ENCODE data around the gene CBLN1. TPM values are rescaled to one million over a fixed set of nuclear protein-coding genes. Genes with fewer than 3 reads are reported as not detected.

Gene CBLN1
- 1.1 TPM for polyA plus RNA-seq (ENCODE audit: insufficient read length)

DNA sequence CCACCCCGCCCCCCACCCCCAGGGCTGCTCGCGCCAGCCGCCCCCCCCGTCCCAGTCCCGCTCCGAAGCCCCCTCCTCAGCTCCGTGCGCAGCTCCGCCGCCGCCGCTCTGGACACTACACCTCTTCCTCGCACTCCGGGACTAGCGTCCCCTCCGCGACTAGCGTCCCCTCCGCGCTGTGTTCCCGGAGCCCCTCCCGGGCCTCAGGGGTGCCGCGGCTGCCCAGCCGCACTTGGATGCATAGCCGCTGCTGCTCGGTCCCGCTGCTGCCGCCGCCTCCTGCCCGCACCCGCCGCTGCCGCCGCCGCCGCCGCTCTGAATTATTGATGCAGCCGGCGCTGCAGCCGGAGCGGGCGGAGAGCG is at the start of gene CBLN1:
Gene CBLN1, minus strand, starts transcription at position 359 of the 363 bp plus-strand sequence. CDS start 373 bp downstream, outside the sequence.
- DNase-seq: no peak

DNA sequence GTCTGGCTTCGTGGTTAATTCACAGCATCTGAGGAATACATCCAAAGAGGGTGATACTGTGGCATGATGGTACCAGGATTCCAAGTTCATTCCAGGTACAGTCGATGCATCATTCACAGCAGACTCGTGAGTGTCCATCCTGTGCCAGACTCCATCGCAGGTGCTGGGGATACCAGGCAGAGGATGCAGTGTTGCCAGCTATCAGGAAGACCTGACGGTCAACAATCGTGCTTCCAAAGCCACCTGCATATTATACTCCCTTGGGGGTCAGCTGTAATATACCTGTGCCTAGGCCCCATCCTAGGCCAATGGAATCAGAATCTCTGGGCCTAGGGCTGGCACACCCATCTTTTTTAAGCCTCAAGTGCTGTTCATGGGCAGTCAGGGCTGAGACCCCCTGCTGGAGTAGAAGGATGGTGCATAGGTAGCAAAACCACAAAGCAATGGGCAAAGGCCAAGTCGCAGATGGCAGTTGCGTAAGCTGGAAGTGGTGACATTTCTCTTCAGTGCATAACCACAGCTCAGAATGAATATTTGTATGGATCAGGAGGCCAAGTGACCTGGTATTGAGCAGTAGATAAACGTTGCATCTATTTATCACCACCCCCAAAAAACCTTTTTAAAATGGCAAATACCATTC is 49.0 kb upstream of the CBLN1 start:
- DNase-seq: no peak

DNA sequence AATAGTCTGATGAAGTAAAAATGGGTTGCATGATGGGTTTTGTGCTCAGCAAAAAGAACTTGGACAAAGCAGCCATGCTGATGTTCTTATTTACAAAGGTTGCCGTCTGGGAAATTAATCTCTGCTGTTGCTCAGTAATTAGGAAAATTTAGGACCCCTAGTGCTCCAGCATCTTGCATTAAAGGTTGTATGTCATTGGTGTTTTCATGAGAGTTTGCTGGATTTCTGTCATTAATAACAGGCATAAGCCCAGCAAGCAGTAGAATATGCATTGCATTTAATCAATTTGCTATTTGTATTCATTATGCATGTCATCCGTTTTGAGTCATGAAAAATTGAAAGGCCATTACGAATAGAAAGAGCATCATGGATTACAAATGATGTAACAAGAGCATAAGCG is 46.7 kb upstream of the CBLN1 start:
- no peak for DNase-seq

DNA sequence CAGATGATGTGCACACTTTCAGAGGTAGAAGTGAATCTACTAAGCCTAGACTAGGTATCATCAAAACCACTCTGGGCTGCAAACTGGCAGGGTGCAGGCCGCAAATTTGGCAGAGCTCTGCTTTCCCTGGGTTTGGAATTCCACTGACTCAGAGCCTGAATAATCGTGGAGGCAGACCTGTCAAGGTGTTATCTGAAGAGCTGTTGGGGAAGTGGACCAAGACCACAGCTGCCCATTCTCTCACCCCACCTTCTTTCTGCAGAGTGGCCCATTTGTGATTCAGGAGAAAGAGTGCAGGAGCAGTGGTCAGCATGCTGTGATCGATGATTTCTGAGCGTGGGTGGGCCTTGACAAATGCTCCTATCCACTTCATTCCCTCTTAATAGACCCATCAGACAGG is 45.8 kb upstream of the CBLN1 start:
- DNase-seq: no peak

DNA sequence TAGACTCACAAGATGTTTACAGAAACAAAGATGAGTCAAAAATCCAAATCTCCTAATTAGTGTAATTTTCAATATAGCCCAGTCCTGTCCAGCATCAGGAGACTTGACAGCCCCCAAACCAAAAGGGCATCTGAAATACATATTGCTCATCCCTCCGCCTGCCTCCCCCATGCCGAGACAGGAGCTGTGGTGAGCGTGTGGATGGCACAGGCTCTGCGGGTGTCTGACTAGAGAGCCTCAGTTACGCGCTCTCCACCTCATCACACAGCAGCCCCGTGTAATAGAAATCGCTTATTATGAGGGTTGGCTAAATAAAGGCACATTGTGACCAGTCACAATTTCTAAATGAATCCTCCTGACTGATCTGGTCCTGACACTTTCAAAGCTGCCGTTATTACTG is 43.1 kb upstream of the CBLN1 start:
- DNase-seq: no peak

DNA sequence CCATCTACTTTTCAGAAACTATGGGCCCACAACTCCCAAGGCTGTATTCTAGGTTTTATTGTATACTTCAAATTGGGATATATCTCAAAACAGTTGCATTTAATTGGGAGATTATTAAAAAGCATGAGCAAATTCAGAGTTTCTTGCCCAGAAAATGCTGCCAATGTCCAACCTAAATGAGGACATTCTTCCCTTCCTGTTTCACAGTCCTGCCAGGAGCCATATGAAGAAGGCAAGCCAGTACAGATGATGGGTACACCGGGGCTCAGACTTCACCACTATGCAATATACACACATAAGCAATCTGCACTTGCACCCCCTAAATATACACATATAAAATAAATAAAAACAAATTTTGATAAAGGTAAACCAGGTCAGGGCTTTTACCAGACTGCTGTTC is 34.0 kb upstream of the CBLN1 start:
- DNase-seq: no peak

DNA sequence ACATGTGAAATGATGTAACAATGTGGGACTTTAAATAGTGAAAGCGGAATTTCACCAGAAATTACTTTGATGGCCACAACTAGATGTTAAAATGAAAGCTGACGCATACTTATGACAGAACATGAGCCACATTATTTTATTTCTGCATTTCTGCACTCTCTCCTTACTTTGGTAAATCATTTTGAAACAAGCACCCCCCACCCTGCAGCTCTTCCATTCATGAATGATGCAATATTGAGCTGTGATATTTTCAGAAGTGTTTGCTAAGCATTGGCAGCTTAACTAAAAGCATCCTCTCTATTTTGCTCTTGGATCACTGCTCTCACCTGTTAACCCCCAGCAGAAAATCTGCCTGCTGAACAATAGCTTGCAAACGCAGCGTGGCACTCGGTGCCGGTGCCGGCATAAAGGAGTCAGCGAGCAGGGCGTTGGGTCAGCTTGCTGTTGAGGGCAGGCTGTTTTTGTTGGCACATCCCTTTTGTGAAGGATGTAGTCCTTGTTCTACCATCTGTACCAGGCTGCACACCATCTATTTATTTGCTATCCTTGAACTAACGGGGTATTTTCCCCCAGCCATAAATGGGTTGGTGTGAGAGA is 30.8 kb upstream of the CBLN1 start:
- no peak for DNase-seq

DNA sequence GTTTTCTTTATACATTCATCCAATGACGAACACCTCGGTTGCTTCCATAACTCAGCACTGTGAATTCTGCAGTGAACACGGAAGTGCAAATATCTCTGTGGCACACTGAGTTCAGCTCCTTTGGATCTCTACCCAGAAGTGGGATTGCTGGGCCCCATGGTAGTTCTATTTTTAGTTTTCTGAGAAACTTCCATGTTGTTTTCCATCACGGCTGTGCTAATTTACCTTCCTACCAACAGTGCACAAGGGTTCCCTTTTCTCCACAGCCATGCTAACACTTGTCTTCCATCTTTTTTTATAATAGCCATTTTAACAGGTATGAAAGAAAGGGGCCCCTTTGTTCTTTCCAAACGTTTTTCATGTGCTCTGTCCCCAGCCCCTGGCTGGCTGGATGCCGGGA is 30.2 kb upstream of the CBLN1 start:
- DNase-seq: no peak

DNA sequence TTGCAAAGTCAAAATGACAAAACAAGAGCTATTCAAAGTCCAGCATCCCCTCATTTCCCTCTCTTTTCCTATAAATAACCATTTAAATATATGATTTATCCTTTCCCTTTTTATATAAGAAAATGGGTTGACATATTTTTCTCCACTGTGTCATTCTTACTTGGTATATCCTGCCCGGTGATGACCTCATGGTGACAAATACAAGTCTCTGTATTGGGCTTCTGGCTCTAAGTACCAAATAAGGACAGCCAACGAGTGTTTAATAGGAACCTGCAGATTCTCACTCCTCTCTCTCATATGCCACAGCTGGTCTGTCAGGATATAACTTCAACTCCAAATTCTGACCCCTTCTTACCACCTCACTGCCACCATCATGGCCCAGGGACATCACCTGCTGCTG is 25.5 kb upstream of the CBLN1 start:
- no peak for DNase-seq

DNA sequence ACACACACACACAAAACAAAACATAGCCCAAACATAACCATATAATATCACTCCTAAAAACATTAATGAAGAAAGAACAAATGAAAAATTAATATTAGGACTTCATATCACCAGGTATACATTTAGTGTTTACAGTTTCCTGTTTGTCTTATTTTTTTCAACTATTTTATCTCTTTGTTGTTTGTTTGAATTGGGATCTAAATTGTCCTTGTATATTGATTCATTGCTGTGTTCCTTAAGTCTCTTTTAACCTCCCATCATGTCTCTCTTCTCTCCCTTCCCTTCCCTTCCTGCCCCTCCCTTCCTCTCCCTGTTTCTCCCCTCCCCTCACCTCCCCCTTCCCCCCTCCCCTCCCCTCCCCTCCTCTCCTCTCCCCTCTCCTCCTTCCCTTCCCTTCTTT is 23.8 kb upstream of the CBLN1 start:
- no peak for DNase-seq

DNA sequence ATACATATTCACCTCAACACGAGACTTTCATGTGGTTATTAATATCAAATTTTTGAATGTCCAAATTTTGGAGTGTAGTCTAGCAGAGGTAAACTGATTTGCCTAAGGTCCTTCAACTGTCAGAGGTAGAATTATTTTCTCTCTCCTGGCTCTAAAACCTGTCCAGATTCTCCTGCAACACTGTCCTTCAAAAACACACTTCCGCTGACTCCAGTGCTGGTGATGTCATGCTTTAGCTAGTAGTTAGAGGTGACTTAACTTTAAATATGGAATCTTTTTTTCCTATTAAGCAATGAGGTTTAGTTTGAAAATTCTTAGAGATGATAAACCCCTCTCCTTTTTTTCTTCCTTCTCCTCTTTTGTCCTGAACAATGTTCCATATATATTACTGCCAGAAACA is 10.8 kb upstream of the CBLN1 start:
- DNase-seq: no peak

DNA sequence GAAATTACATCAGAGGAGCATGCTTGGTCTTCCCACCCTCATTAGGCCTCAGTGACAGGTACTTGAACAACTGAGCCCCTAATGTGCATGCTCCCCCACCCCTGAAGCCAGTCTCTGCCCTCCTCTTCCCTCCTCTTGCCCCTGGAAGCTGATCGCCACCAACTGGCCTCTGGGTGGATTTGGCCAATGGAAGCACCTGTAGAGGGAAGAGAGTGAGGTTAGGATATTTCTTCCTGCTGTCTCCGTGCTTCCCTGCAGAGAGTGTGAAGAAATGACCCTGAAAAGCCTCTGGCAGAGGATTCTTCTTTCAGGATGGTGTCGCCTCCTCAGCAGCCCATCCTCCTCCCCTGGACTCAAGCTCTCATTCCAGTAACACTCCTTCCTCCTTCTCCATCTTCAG is 5.9 kb upstream of the CBLN1 start:
- no peak for DNase-seq

DNA sequence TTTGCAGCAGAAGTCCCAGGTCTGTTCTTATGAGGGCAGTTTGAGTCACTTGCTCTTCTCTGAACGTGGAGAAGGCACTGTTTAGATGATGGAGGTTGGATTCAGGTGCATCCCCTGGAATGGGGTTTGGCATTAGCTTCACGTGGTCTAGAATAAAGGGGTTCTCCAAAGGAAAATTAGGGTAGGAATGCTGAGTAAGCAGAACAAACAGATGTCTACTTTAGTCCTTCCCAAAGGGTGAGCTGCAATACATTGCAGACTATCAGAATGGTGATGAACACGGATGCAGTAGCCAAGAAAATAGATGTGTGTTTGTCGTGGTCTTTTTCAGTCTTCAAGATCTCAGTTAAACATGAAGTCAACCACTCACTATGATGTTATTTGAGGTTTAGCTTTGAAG is 3.3 kb upstream of the CBLN1 start:
- no peak for DNase-seq

DNA sequence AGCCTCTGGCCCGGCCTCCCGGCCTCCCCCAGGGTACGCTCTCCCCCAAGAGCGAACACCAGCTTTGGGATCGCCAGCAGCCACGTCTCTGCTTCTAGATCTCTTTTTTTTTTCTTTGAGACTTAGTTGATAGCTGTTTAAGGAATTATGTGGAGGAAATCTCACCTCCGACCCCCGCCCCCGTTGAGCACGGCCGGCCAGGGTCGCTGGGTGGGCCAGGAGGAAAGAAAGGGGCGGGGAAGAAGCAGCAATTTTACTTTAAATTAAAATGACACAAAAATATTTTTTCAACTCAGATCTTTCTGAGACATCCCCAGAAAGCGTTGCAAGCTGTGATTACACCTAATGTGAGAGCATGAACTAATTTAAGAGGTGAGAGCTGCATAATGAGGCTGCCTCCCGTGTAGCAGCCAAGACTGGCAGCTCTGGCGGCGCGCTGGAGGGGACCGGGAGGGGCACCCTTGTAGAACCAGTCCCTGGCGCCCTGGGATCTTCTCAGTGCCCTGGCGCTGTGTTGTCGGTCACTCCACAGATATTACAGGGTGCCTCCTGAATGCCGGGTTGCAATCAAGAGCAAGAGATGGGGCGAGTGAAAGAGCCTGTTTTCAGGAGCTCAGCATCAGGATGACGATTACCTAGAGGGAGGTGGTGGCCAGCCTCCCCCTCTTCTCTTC is 1.9 kb upstream of the CBLN1 start:
- DNase-seq: no peak

DNA sequence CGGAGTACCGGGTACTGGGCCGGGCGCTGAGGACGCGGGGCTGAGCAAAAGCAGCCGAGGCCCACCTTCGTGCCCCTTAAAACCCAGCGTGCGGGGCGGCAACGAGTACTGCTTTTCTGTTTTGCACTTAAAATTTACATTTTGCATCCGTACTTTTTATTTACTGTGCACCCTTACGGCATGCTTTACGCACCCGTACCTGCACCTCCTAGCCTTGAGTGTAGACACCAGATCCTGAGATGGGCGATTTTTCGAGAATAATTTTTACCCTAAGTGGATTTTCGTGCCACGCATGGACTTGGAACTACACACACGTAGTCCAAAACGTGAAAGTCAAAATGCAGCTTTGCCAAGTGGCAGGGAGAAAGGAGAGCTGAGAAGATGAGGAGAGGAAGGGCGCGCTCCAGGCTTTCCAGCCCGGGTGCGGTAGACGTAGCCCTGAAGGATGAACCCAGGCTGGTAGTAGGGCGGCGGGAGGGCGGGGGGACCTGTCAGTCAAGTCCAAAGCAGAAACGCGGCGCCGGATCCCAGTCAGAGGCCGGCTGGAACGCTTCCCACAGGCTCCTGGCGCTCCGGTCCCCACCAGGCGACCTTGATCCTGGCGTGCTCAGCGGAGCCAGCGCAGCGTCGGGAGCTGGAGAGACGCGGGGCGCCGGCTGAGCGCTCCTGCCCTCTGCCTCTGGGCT is 1.2 kb upstream of the CBLN1 start:
- DNase-seq: no peak

DNA sequence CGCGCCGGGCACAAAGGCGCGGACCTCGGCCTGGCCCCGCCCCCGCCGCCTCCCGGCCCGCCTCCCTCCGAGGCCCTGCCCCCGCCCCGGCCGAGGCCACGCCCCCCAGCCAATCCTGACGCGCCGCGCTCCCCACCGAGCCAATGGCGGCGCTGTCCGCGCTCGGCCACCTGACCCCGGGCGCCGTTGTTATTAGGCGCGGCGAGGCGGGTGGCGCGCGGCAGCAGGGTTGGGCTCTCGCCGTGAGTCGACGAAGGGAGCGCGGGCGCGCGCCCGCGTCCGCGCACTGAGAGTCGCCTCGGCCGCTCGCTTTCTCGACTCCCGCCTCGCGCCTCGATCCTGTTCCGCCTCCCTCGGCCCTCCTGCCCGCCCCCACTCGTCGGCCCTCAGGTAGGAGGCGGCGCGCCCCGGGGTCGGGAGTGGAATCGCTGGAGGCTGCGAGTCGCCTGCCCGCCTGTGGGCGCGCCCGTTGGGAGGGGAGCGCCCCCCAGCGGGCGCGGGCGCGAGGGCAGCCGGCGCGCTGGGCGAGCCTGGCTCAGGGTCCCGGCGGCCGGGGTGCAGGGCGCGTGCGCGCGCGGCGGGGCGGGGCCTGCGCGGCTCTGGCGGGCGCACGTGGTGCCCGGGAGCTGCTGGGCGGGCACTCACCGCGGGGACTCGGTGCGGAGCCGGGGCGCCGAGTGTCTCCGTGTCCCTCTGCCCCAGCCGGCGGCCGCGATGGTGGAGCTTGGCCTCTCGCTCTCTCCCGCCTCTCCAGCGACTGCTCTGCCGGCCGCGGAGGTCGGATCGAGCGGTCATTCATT is 405 bp upstream of the CBLN1 start:
- peak; percentile 69 for DNase-seq

DNA sequence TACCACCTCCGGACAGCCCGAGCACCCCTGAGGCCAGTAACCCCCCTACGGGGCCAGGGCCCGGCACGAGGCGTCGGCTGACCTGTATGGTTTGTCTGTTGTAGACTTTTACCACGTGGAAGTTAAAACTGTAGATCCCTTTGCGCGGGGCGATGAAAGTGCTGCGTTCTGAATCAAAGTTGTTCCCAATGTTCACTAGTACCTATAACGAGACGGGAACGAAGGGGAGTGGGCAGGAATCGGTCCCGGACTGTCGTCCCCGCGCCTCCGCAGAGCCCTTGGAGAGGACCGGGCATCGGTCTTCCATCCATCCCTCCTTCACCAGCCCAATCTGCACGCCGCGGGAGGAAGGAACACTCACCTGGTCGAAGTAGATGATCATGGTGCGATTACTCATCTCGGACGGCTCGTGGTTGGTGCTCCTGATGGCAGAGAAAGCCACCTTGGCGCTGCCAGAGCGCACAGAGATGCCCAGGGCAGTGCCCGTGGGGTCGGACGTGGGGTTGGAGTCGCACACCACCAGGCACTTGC is 732 bp downstream of the CBLN1 start:
- DNase-seq: no peak

DNA sequence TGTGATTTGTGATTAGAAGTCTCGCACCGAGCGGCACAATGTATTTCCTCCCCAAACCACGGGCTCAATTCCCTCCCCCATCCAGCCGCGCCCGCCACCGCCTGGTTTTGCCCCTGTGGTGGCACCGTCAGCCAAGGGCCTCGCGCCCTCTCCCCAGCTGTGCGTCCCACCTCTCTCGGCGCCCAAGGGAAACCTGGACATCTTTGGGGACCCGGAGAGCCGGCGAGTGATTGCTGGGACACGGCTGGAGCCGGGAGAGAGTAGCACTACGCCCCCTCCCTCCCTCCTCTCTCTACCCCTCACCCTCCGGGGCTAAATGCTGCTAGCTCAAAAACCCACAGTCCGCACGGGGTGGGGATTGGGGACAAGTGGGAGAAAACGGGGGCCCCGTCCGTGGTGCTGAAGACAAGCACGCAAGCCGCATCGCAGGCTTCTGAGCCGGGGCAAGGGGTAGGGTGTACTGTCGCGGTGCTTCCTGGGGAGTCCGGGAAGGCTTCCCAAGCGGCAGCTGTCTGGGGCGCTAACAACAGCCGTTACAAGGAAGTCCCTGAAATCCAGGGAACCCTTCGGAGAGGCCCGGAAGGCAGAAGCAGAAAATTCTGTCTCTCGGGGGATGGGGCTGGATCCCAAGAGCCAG is 1.4 kb downstream of the CBLN1 start:
- no peak for DNase-seq

DNA sequence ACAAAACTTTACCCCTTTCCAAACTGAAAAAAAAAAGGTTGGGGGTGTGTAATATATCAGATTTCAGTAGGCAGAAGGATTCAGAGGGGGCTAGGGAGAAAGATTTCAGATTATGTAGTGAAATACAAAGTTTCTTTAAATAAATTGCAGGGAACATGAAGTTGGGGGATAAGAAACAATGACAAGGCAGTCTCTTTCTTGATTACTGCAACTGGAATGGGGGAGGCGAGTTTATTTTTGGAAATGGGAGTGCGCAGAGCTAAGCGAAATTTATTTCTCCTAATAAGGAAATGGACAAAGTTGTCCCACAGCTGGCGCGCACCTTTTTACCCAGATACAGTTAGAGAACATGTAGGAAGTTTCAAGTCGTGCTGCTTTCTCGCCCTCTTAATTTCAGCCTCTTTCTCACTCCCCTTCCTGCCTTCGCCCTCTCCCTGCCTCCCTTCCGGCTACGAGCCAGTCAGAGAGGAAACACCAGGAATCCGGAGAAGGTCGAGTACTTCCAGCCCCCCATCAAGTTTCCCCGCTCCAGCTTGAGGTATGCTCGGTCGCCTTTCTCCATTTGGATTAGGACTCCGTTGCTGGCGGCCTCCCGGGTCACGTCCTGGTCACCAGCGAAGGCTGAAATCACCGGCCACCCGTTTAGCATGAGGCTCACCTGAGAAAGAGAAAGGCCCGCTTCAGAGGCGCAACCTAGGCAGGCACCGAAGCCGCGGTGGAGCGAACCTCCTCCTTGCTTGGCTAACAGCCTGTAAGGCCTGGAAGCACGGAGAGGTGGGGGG is 2.5 kb downstream of the CBLN1 start:
- DNase-seq: no peak

DNA sequence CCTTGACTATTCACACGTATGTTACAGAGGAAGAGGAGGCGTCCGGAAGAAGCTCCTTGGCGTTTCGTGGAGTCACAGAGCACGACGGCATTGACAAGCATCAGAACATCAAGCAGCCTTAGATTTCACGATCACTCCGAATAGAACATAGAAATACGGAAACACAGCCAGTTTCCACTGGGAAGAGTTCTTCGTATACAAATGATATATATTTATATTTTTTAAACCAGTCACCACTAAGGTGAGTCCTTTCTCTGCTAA is 3.1 kb downstream of the CBLN1 start:
- no peak for DNase-seq

DNA sequence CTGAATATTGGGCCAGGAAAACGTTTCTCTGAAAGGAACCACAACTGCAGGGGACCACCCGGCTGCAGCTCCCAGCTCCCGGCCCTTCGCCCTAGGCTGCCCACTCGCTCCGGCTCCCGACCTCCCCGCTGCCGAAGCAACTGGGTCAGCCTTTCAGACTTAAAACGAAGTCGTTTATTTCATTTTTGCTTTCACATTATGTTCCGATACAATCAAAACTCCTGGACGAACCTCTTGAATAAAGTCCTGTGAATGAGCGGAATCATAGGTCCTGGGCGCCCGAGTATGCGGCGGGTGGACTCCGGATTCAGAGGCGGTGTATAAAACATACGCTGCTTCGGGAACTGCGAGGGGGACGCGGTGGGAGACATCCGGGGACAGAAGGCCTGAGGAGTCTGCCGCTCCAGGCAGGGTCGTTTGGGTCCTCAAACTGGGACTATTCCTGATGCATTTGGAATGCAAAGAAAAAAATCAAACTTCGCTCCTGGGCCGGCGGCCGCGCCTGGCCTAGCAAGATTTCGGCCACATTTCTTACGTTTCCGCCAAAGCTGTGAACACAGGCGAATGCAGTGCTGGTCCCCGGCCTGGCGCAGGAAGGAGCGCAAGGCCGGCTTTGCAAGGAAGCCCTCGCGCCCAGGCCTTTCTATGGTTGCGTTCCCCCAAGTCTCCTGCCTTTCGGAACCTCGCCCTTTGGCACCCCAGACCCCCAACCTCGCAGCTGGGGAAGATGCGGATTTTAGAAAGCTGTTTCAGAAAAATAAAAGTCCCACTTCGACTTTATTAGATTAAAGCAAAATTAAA is 3.7 kb downstream of the CBLN1 start:
- DNase-seq: no peak
